Esophagus muscularis mucosa (tissue), 4 donors: ENCODE data around the gene GHRL.

Experiments used
- EP300 ChIP-seq: sonication (generic); formaldehyde crosslinking; IDR thresholded peaks from one replicate; pipeline ENCODE4 v1.6.1; 2017; ENCODE audit warnings: antibody characterized with exemption
- POLR2A ChIP-seq: fragments of 450-650 bp; IDR thresholded peaks from one replicate; pipeline ENCODE4 v1.6.1; 2017; ENCODE audit warnings: antibody characterized with exemption, moderate library complexity, mild to moderate bottlenecking, low read depth
- POLR2AphosphoS5 ChIP-seq, 2 donors: sonication (generic); formaldehyde crosslinking; IDR thresholded peaks; one replicate each; pipeline ENCODE4 v1.6.1; 2017; ENCODE audit warnings: antibody characterized with exemption in 2 of 2
- TF ChIP-seq, protein P1 (sequence below), 3 experiments: fragments of 200-600 bp in 2 of 3; fragments of 450-650 bp in 1 of 3; sonication (generic) in 2 of 3; IDR thresholded peaks; one replicate each; pipeline ENCODE4 v1.5.1; 2017 to 2019; ENCODE audit warnings: antibody characterized with exemption in 3 of 3, mild to moderate bottlenecking in 2 of 3, moderate library complexity in 1 of 3

DNA sequence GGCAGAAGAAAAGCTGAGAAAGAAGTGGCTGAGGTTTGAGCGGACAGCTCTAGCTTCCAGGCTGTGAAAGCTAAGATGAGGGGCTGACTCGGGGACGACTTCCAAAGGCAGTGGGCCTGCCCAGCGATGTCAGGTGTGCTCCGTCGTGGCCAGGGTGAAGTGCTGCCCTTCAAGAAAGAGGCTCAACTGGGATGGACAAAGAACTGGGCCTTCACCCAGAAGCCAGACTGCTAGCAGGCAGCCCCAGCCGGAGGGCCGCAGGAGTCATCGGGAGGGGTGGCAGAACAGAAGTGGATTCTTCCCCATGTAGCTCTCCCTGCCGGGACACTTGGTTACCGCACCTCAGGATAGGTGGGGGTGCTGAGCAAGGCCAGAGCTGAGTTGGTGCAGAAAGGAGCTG lies 41.3 kb upstream of the GHRL start:
- TF ChIP-seq EP300 (no peak), POLR2AphosphoS5 (IDR thresholded peaks at IDR 0.05) (no peak), POLR2A (no peak)
- TF ChIP-seq, protein P1, sequence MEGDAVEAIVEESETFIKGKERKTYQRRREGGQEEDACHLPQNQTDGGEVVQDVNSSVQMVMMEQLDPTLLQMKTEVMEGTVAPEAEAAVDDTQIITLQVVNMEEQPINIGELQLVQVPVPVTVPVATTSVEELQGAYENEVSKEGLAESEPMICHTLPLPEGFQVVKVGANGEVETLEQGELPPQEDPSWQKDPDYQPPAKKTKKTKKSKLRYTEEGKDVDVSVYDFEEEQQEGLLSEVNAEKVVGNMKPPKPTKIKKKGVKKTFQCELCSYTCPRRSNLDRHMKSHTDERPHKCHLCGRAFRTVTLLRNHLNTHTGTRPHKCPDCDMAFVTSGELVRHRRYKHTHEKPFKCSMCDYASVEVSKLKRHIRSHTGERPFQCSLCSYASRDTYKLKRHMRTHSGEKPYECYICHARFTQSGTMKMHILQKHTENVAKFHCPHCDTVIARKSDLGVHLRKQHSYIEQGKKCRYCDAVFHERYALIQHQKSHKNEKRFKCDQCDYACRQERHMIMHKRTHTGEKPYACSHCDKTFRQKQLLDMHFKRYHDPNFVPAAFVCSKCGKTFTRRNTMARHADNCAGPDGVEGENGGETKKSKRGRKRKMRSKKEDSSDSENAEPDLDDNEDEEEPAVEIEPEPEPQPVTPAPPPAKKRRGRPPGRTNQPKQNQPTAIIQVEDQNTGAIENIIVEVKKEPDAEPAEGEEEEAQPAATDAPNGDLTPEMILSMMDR (IDR thresholded peaks at IDR 0.05): no peak
